Tibial artery (tissue), 4 donors: ENCODE measurements around the gene FLII.
"Not testable (repeated sequence)": the region's sequence is repeated elsewhere in the genome, so short reads cannot be mapped to it uniquely, and the experiment has no call there.

Experiments
- DNase-seq, 2 donors: peaks; one replicate each; pipeline ENCODE4 v3.0.0-alpha.2; 2019
- H3K27ac ChIP-seq, 2 donors: fragments of 200-600 bp; sonication (generic) in 1 of 2; 1 replicate in 1 of 2; 2 replicates in 1 of 2; pipeline ENCODE4 v1.5.1; 2018 to 2019; ENCODE audit warnings: mild to moderate bottlenecking in 1 of 2
- H3K27me3 ChIP-seq, 2 donors: fragments of 200-600 bp; sonication (generic) in 1 of 2; one replicate each; pipeline versions ENCODE4 v1.5.1 to v1.6.0; 2016 to 2019
- H3K36me3 ChIP-seq, 3 donors: fragments of 200-600 bp; sonication (generic) in 2 of 3; one replicate each; pipeline ENCODE4 v1.5.1; 2016 to 2019; ENCODE audit warnings: mild to moderate bottlenecking in 2 of 3
- H3K4me1 ChIP-seq, 4 donors: fragments of 200-600 bp; sonication (generic) in 2 of 4; 1 replicate in 3 of 4; 2 replicates in 1 of 4; pipeline ENCODE4 v1.5.1; 2016 to 2019
- H3K4me3 ChIP-seq, 2 donors: fragments of 200-600 bp; sonication (generic) in 1 of 2; 1 replicate in 1 of 2; 2 replicates in 1 of 2; pipeline ENCODE4 v1.5.1; 2018 to 2019; ENCODE audit warnings: mild to moderate bottlenecking in 2 of 2
- H3K9me3 ChIP-seq, 3 donors: fragments of 200-600 bp; sonication (generic) in 1 of 3; one replicate each; pipeline ENCODE4 v1.5.1; 2016 to 2019
- CTCF ChIP-seq, 2 experiments: fragments of 200-600 bp in 1 of 2; fragments of 450-650 bp in 1 of 2; IDR thresholded peaks; one replicate each; pipeline ENCODE4 v1.5.1; 2017 to 2019; ENCODE audit warnings: antibody characterized with exemption in 2 of 2, mild to moderate bottlenecking in 1 of 2, moderate library complexity in 1 of 2
- intact Hi-C: fragments of 100-400 bp; cut with DNase I; formaldehyde crosslinking; loops from one replicate; pipeline ENCODE4 v1.15.0; 2023; ENCODE audit warnings: low total_unique reads

FLII gene

GRCh38 chr17:18258356-18259038 lies at the start of gene FLII:
Gene FLII, minus strand, starts transcription at chr17:18258738. Its CDS starts 48 bp downstream, at chr17:18258690.
- intact Hi-C loops: no loop called here
- DNase-seq: peak in 1 of 2 donors; percentile 43
- Histone ChIP-seq H3K27ac (peak within 1 kb of the TSS; percentile 98 to 99), H3K36me3 (peaks cover 27 to 45% (median 39%) of the 10 kb centered on the region in 3 donors), H3K9me3 (no peaks in the 10 kb centered on the region), H3K4me3 (peak within 1 kb of the TSS; percentile 89 to 93), H3K4me1 (peaks cover 0 to 58% (median 45%) of the 10 kb centered on the region in 4 donors), H3K27me3 (no peaks in the 10 kb centered on the region)
- no peak for TF ChIP-seq CTCF (IDR thresholded peaks at IDR 0.05)

- H3K4me1 ChIP-seq, intact Hi-C loops, H3K9me3 ChIP-seq, H3K27ac ChIP-seq, H3K4me3 ChIP-seq, DNase-seq, H3K27me3 ChIP-seq: not testable (repeated sequence)
- H3K36me3 ChIP-seq: peaks cover 74 to 96% (median 76%) of the 10 kb centered on the region in 3 donors
Observed at GRCh38 chr17:18303206-18303605, 44.7 kb upstream of the FLII start.

- intact Hi-C loops: no loop called here
- H3K9me3 ChIP-seq: no peaks in the 10 kb centered on the region
- no peak overlapping the region for H3K27ac ChIP-seq
- H3K36me3 ChIP-seq: peaks cover 54 to 95% (median 74%) of the 10 kb centered on the region in 3 donors
- no peaks in the 10 kb centered on the region for H3K27me3 ChIP-seq
- no peaks in the 10 kb centered on the region for H3K4me1 ChIP-seq
- DNase-seq: no peak
- no peak overlapping the region for H3K4me3 ChIP-seq
- no peak for TF ChIP-seq CTCF (IDR thresholded peaks at IDR 0.05)
Observed at GRCh38 chr17:18300725-18301480, 42.4 kb upstream of the FLII start.

- not testable (repeated sequence) for H3K4me1 ChIP-seq, H3K4me3 ChIP-seq
- peaks cover 39 to 94% (median 76%) of the 10 kb centered on the region in 3 donors for H3K36me3 ChIP-seq
Observed at GRCh38 chr17:18298061-18298460, 39.5 kb upstream of the FLII start.

GRCh38 chr17:18291718-18292540 lies 33.4 kb upstream of the FLII start:
- no peak overlapping the region for H3K4me3 ChIP-seq
- H3K9me3 ChIP-seq: no peaks in the 10 kb centered on the region
- intact Hi-C loops: no loop called here
- peaks cover 55 to 97% (median 76%) of the 10 kb centered on the region in 3 donors for H3K36me3 ChIP-seq
- H3K4me1 ChIP-seq: no peaks in the 10 kb centered on the region
- H3K27ac ChIP-seq: no peak overlapping the region
- TF ChIP-seq CTCF (IDR thresholded peaks at IDR 0.05): no peak
- DNase-seq: no peak
- no peaks in the 10 kb centered on the region for H3K27me3 ChIP-seq

More at GRCh38 chr17:18298061-18298460, 39.5 kb upstream of the FLII start:
- H3K27me3 ChIP-seq, DNase-seq, H3K27ac ChIP-seq, H3K9me3 ChIP-seq, intact Hi-C loops: not testable (repeated sequence)

- no peaks in the 10 kb centered on the region for H3K27me3 ChIP-seq
- intact Hi-C loops: no loop called here
- TF ChIP-seq CTCF (IDR thresholded peaks at IDR 0.05): no peak
Observed at GRCh38 chr17:18285296-18285695, 26.8 kb upstream of the FLII start.

More at GRCh38 chr17:18285296-18285695, 26.8 kb upstream of the FLII start:
- DNase-seq: no peak
- no peaks in the 10 kb centered on the region for H3K9me3 ChIP-seq
- no peak overlapping the region for H3K4me3 ChIP-seq
- no peak overlapping the region for H3K27ac ChIP-seq
- no peaks in the 10 kb centered on the region for H3K4me1 ChIP-seq
- H3K36me3 ChIP-seq: peaks cover 73 to 97% (median 82%) of the 10 kb centered on the region in 3 donors
